Right cardiac atrium (tissue), 5 donors: ENCODE results near the gene FANCC. TPM values are rescaled to one million over a fixed set of nuclear protein-coding genes. Genes with fewer than 3 reads are reported as not detected.
"Not testable (repeated sequence)": the region's sequence is repeated elsewhere in the genome, so short reads cannot be mapped to it uniquely, and the experiment has no call there.

Experiments used
- ATAC-seq, 2 donors: fragments of 200-7000 bp; cut with Tn5 transposase; one replicate each; pipeline versions ENCODE4 v1.8.0 to v1.9.1; 2020; ENCODE audit warnings: moderate library complexity in 2 of 2, mild to moderate bottlenecking in 1 of 2
- DNase-seq, 3 donors: peaks; one replicate each; pipeline ENCODE4 v3.0.0-alpha.2; 2020
- H3K27ac ChIP-seq: one replicate; pipeline ENCODE4 v1.5.1; 2013; ENCODE audit warnings: mild to moderate bottlenecking, low read length, control low read depth, moderate library complexity
- H3K27me3 ChIP-seq: one replicate; pipeline ENCODE4 v1.6.1; 2013; ENCODE audit not compliant: control insufficient read depth, insufficient read depth
- H3K4me1 ChIP-seq: one replicate; pipeline ENCODE4 v1.6.1; 2013; ENCODE audit warnings: low read length; ENCODE audit not compliant: control insufficient read depth, insufficient read depth
- H3K4me3 ChIP-seq: one replicate; pipeline ENCODE4 v1.5.1; 2013; ENCODE audit warnings: low read length, control low read depth
- H3K9me3 ChIP-seq: one replicate; pipeline ENCODE4 v1.6.1; 2013; ENCODE audit warnings: low read length; ENCODE audit not compliant: control insufficient read depth
- WGBS: extraction: QIAGEN DNeasy Blood & Tissue Kit; methylation state at CpG from one replicate; pipeline ENCODE4 v1.1.7; 2013; 5-methylcytosine and 5-hydroxymethylcytosine counted together
- intact Hi-C, 4 donors: fragments of 100-400 bp; cut with DNase I; formaldehyde crosslinking; loops; one replicate each; pipeline versions ENCODE4 v1.11.0 to v1.14.0; 2022 to 2023
- polyA plus RNA-seq: library from polyadenylated mRNA; stranded (reverse); fragments of 200-250 nt; gene quantifications from one replicate; pipeline ENCODE4 v1.2.3, GENCODE V29; 2013
- total RNA-seq, 4 donors: library from RNA; stranded (reverse); fragmentation: NEBNext Ultra II Directional; extraction: Animal tissue kit (Norgen Biotek cat#: 25700); gene quantifications; one replicate each; pipeline ENCODE4 v1.2.1, GENCODE V29; 2021
- donor health status: healthy with polysubstance abuse.
- donor health status: DM: no; HTN: yes; CAD: no.
- donor health status: DM: no; HTN: no; CAD: no.
- donor health status: DM: no; HTN: yes; CAD: no; lungs with severe emphysema.
- donor health status: DM: yes; HTN: yes; CAD: no.

Gene FANCC
- total and polyA plus RNA-seq, 5 donors, result 3.2 to 6.6 (median 4.3) TPM

- no peaks in the 10 kb centered on the region for H3K9me3 ChIP-seq
- H3K4me1 ChIP-seq, result no peaks in the 10 kb centered on the region
- H3K27me3 ChIP-seq, result no peaks in the 10 kb centered on the region
- H3K27ac ChIP-seq, result no peak overlapping the region
- no peak overlapping the region for H3K4me3 ChIP-seq
- ATAC-seq, result no peak
- DNase-seq, result no peak
- intact Hi-C loops, result no loop called here
- 95% methylated on average over 4 of the region's 4 CpGs for WGBS
Observed at GRCh38 chr9:95207403-95207802, 110.1 kb downstream of the FANCC start.

- Histone ChIP-seq H3K4me1 (no peaks in the 10 kb centered on the region), H3K27me3 (no peaks in the 10 kb centered on the region), H3K4me3 (no peak overlapping the region), H3K9me3 (no peaks in the 10 kb centered on the region), H3K27ac (no peak overlapping the region)
- WGBS, result 89% methylated on average over 8 of the region's 8 CpGs
- intact Hi-C loops, result no loop called here
- ATAC-seq (no peak), DNase-seq (no peak)
Observed at GRCh38 chr9:95206143-95206542, 111.4 kb downstream of the FANCC start.

- intact Hi-C loops, result no loop called here
Observed at GRCh38 chr9:95204710-95205109, 112.8 kb downstream of the FANCC start.

GRCh38 chr9:95204310-95204709, 113.2 kb downstream of the FANCC start:
- intact Hi-C loops, result no loop called here
- Histone ChIP-seq H3K4me1 (no peaks in the 10 kb centered on the region), H3K27me3 (no peaks in the 10 kb centered on the region), H3K4me3 (no peak overlapping the region), H3K27ac (no peak overlapping the region), H3K9me3 (no peaks in the 10 kb centered on the region)
- no peak for DNase-seq
- ATAC-seq, result no peak
- WGBS, result 97% methylated on average over 3 of the region's 3 CpGs

More at GRCh38 chr9:95204710-95205109, 112.8 kb downstream of the FANCC start:
- H3K4me1 ChIP-seq, result no peaks in the 10 kb centered on the region
- no peak for ATAC-seq
- DNase-seq, result no peak
- H3K27me3 ChIP-seq, result no peaks in the 10 kb centered on the region
- no peaks in the 10 kb centered on the region for H3K9me3 ChIP-seq
- WGBS, result 45% methylated on average over 2 of the region's 2 CpGs
- H3K4me3 ChIP-seq, result no peak overlapping the region
- H3K27ac ChIP-seq, result no peak overlapping the region

GRCh38 chr9:95203019-95203418, 114.5 kb downstream of the FANCC start:
- 93% methylated on average over 2 of the region's 2 CpGs for WGBS
- DNase-seq, ATAC-seq, intact Hi-C loops, H3K9me3 ChIP-seq, H3K27me3 ChIP-seq, H3K27ac ChIP-seq, H3K4me3 ChIP-seq, H3K4me1 ChIP-seq: not testable (repeated sequence)

GRCh38 chr9:95202076-95202681, 115.3 kb downstream of the FANCC start:
- ATAC-seq, result no peak
- Histone ChIP-seq H3K27me3 (no peaks in the 10 kb centered on the region), H3K4me1 (peaks cover 6% of the 10 kb centered on the region), H3K4me3 (no peak overlapping the region), H3K27ac (no peak overlapping the region), H3K9me3 (no peaks in the 10 kb centered on the region)
- intact Hi-C loops, result no loop called here
- no peak for DNase-seq
- 92% methylated on average over 5 of the region's 5 CpGs for WGBS

GRCh38 chr9:95201206-95201605, 116.3 kb downstream of the FANCC start:
- Histone ChIP-seq H3K27ac (no peak overlapping the region), H3K9me3 (no peaks in the 10 kb centered on the region), H3K4me1 (peaks cover 6% of the 10 kb centered on the region), H3K4me3 (no peak overlapping the region), H3K27me3 (no peaks in the 10 kb centered on the region)
- ATAC-seq (no peak), DNase-seq (no peak)
- intact Hi-C loops, result no loop called here
- WGBS, result 85% methylated on average over 4 of the region's 4 CpGs

GRCh38 chr9:95197692-95198271, 119.7 kb downstream of the FANCC start:
- peaks cover 6% of the 10 kb centered on the region for H3K4me1 ChIP-seq
- ATAC-seq (peak; percentile 72 to 88), DNase-seq (peak in 1 of 3 donors; percentile 71)
- H3K4me3 ChIP-seq, result no peak overlapping the region
- WGBS, result 29% methylated on average over 3 of the region's 3 CpGs
- intact Hi-C loops, result no loop called here
- H3K27me3 ChIP-seq, result no peaks in the 10 kb centered on the region
- H3K27ac ChIP-seq, result no peak overlapping the region
- no peaks in the 10 kb centered on the region for H3K9me3 ChIP-seq

- Histone ChIP-seq H3K4me1 (peaks cover 9% of the 10 kb centered on the region), H3K9me3 (no peaks in the 10 kb centered on the region), H3K27me3 (no peaks in the 10 kb centered on the region), H3K27ac (no peak overlapping the region), H3K4me3 (no peak overlapping the region)
- intact Hi-C loops, result no loop called here
- DNase-seq (no peak), ATAC-seq (no peak)
- WGBS, result 95% methylated on average over 5 of the region's 5 CpGs
Observed at GRCh38 chr9:95193480-95193879, 124.0 kb downstream of the FANCC start.

GRCh38 chr9:95193067-95193466, 124.4 kb downstream of the FANCC start:
- H3K4me1 ChIP-seq, result peaks cover 12% of the 10 kb centered on the region
- DNase-seq, result no peak
- no peaks in the 10 kb centered on the region for H3K27me3 ChIP-seq
- ATAC-seq, result no peak
- WGBS, result 88% methylated on average over 8 of the region's 8 CpGs
- no peak overlapping the region for H3K27ac ChIP-seq
- H3K9me3 ChIP-seq, result no peaks in the 10 kb centered on the region
- intact Hi-C loops, result no loop called here
- H3K4me3 ChIP-seq, result no peak overlapping the region

GRCh38 chr9:95192631-95193030, 124.9 kb downstream of the FANCC start:
- Histone ChIP-seq H3K4me3 (no peak overlapping the region), H3K4me1 (peaks cover 9% of the 10 kb centered on the region), H3K27ac (no peak overlapping the region), H3K27me3 (no peaks in the 10 kb centered on the region), H3K9me3 (no peaks in the 10 kb centered on the region)
- no peak for ATAC-seq
- intact Hi-C loops, result no loop called here
- no peak for DNase-seq
- WGBS, result 65% methylated on average over 1 of the region's 1 CpG

GRCh38 chr9:95190413-95190812, 127.1 kb downstream of the FANCC start:
- DNase-seq, result no peak
- 91% methylated on average over 4 of the region's 4 CpGs for WGBS
- Histone ChIP-seq H3K27ac (no peak overlapping the region), H3K9me3 (no peaks in the 10 kb centered on the region), H3K4me1 (peaks cover 6% of the 10 kb centered on the region), H3K27me3 (no peaks in the 10 kb centered on the region), H3K4me3 (no peak overlapping the region)
- peak in 1 of 2 donors; percentile 42 for ATAC-seq
- intact Hi-C loops, result no loop called here
